Hepatocyte (in vitro differentiated cells): ENCODE results near the gene KLHDC8A. TPM values are rescaled to one million over a fixed set of nuclear protein-coding genes. Genes with fewer than 3 reads are reported as not detected.

Experiments used
- DNase-seq: peaks from one replicate; pipeline ENCODE4 v3.0.0-alpha.2; 2016; ENCODE audit warnings: low spot score
- H2AFZ ChIP-seq: fragments of 200-600 bp; sonication (generic); 2 replicates; pipeline ENCODE4 v1.6.0; 2016; ENCODE audit warnings: antibody characterized with exemption, mild to moderate bottlenecking
- H3K27ac ChIP-seq: fragments of 200-600 bp; sonication (generic); 2 replicates; pipeline ENCODE4 v1.5.1; 2016; ENCODE audit warnings: mild to moderate bottlenecking
- H3K27me3 ChIP-seq: fragments of 200-600 bp; sonication (generic); 2 replicates; pipeline ENCODE4 v1.6.1; 2016
- H3K36me3 ChIP-seq: fragments of 200-600 bp; sonication (generic); replicated peaks from 2 replicates; pipeline ENCODE4 v1.5.1; 2016; ENCODE audit warnings: low read depth; ENCODE audit not compliant: insufficient read depth
- H3K4me1 ChIP-seq: fragments of 200-600 bp; sonication (generic); 2 replicates; pipeline ENCODE4 v1.5.1; 2016; ENCODE audit warnings: mild to moderate bottlenecking, moderate library complexity; ENCODE audit not compliant: insufficient read depth
- H3K4me2 ChIP-seq: fragments of 200-600 bp; sonication (generic); 2 replicates; pipeline ENCODE4 v1.6.0; 2016
- H3K4me3 ChIP-seq: fragments of 200-600 bp; sonication (generic); 2 replicates; pipeline ENCODE4 v1.5.1; 2016; ENCODE audit warnings: mild to moderate bottlenecking
- H3K79me2 ChIP-seq: fragments of 200-600 bp; sonication (generic); 2 replicates; pipeline ENCODE4 v1.6.0; 2017; ENCODE audit warnings: mild to moderate bottlenecking
- H3K9me2 ChIP-seq: fragments of 200-600 bp; sonication (generic); replicated peaks from 2 replicates; pipeline ENCODE4 v1.6.0; 2017; ENCODE audit warnings: mild to moderate bottlenecking; ENCODE audit not compliant: insufficient read depth
- H3K9me3 ChIP-seq: fragments of 200-600 bp; sonication (generic); 2 replicates; pipeline ENCODE4 v1.5.1; 2016; ENCODE audit warnings: low read depth, mild to moderate bottlenecking
- H4K20me1 ChIP-seq: fragments of 200-600 bp; sonication (generic); 2 replicates; pipeline ENCODE4 v1.6.0; 2016; ENCODE audit warnings: mild to moderate bottlenecking; ENCODE audit not compliant: insufficient read depth, poor library complexity, severe bottlenecking
- EZH2 ChIP-seq: fragments of 200-600 bp; sonication (generic); IDR thresholded peaks from 2 replicates; pipeline ENCODE4 v1.6.1; 2016; ENCODE audit warnings: antibody characterized with exemption, mild to moderate bottlenecking, borderline replicate concordance
- EZH2phosphoT487 ChIP-seq: fragments of 200-600 bp; sonication (generic); IDR thresholded peaks from one replicate; pipeline ENCODE4 v1.6.1; 2018; ENCODE audit warnings: antibody characterized with exemption, mild to moderate bottlenecking, low read depth, moderate library complexity; ENCODE audit not compliant: unreplicated experiment, severe bottlenecking
- WGBS: methylation state at CpG from one replicate; pipeline ENCODE4 v1.1.6; 2016; ENCODE audit warnings: low lambda C conversion rate; ENCODE audit errors: missing lambda C conversion rate; 5-methylcytosine and 5-hydroxymethylcytosine counted together
- polyA plus RNA-seq: library from polyadenylated mRNA; unstranded; fragments of >200 nt; fragmentation: Nextera tagmentation; extraction: Ambion mirVana; gene quantifications from 2 replicates; pipeline ENCODE4 v1.2.1, GENCODE V29; 2016
- total RNA-seq: library from RNA; depleted of rRNA; stranded (reverse); fragments of >200 nt; gene quantifications from 2 replicates; pipeline ENCODE4 v1.2.3, GENCODE V29; 2014
- TF ChIP-seq, protein P1 (sequence below): fragments of 200-600 bp; sonication (generic); IDR thresholded peaks from 2 replicates; pipeline ENCODE4 v1.5.1; 2016; ENCODE audit warnings: antibody characterized with exemption, mild to moderate bottlenecking; ENCODE audit not compliant: poor library complexity

The KLHDC8A gene
- total and polyA plus RNA-seq, 2 experiments from 2014 or later: 0.40 to 1.6 TPM

DNA sequence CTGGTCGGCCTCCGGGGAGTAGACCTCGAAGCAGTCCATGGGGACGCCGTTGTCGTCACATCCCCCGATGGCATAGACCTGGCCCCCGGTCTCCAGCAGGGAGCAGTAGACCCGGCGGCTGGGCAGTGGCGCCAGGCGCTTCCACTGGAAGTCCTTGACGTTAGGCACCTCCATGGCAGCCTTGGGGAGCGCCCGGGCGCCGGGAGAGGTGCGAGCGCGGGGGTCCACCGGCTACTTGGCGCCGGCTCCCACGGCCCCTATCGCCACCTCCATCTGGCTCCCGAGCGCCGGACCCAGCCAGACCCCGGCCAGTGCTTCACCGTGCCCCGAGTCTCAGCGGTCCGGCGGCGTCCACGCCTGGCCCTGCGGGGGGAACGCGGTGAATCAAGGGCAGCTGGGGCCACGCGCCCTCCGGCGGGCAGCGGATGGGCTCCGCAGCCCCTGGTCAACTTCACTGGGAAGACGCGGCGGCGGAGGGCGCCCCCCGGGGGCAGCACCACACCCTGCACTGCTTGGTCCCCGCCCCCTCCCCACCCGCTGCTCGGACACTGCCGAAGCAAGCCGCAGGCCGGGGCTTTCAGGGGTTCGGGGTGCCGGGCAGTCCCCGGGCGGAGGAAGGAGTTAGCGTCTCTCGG lies 13.2 kb downstream of the KLHDC8A start:
- Histone ChIP-seq H2AFZ (peak overlapping the region; percentile 63), H4K20me1 (no peaks in the 10 kb centered on the region), H3K4me3 (peak overlapping the region; percentile 12), H3K9me2 (no peaks in the 10 kb centered on the region), H3K4me1 (peaks cover 8% of the 10 kb centered on the region), H3K27ac (no peak overlapping the region), H3K27me3 (peaks cover 54% of the 10 kb centered on the region), H3K36me3 (no peaks in the 10 kb centered on the region), H3K79me2 (no peaks in the 10 kb centered on the region), H3K9me3 (no peaks in the 10 kb centered on the region), H3K4me2 (peak overlapping the region; percentile 97)
- peak; percentile 65 for DNase-seq
- TF ChIP-seq EZH2phosphoT487: no peak
- TF ChIP-seq EZH2: peak; percentile 16
- TF ChIP-seq, protein P1, sequence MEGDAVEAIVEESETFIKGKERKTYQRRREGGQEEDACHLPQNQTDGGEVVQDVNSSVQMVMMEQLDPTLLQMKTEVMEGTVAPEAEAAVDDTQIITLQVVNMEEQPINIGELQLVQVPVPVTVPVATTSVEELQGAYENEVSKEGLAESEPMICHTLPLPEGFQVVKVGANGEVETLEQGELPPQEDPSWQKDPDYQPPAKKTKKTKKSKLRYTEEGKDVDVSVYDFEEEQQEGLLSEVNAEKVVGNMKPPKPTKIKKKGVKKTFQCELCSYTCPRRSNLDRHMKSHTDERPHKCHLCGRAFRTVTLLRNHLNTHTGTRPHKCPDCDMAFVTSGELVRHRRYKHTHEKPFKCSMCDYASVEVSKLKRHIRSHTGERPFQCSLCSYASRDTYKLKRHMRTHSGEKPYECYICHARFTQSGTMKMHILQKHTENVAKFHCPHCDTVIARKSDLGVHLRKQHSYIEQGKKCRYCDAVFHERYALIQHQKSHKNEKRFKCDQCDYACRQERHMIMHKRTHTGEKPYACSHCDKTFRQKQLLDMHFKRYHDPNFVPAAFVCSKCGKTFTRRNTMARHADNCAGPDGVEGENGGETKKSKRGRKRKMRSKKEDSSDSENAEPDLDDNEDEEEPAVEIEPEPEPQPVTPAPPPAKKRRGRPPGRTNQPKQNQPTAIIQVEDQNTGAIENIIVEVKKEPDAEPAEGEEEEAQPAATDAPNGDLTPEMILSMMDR: peak; percentile 20
- 6% methylated on average over 43 of the region's 63 CpGs for WGBS

DNA sequence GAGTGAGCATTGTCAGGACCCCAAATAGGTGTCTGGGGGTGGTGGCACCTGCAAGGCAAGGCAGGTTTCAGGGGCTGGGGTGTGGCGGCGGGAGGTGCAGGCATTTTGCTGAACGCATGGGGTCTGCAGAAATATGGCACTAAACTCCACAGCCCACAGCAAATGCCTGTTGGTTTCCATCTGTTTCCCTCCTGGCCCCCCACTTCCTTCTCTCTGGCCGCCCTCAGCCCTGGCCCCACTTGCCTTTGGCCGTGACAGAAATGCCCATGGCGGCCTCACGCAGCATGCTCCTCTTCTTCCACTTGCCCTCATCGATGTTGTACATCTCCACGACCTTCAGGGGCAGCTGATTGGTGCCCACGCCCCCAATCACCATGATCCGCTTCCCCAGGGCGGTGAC lies 13.7 kb downstream of the KLHDC8A start:
- no peaks in the 10 kb centered on the region for H3K79me2 ChIP-seq
- no peak overlapping the region for H3K27ac ChIP-seq
- H3K4me1 ChIP-seq: peaks cover 8% of the 10 kb centered on the region
- H3K4me3 ChIP-seq: no peak overlapping the region
- TF ChIP-seq, protein P1: no peak
- TF ChIP-seq EZH2 (no peak), EZH2phosphoT487 (no peak)
- no peaks in the 10 kb centered on the region for H4K20me1 ChIP-seq
- H3K27me3 ChIP-seq: peaks cover 56% of the 10 kb centered on the region
- peak overlapping the region; percentile 97 for H3K4me2 ChIP-seq
- no peak for DNase-seq
- no peaks in the 10 kb centered on the region for H3K36me3 ChIP-seq
- WGBS: 73% methylated on average over 8 of the region's 12 CpGs
- H3K9me2 ChIP-seq: no peaks in the 10 kb centered on the region
- H2AFZ ChIP-seq: no peak overlapping the region
- no peaks in the 10 kb centered on the region for H3K9me3 ChIP-seq

DNA sequence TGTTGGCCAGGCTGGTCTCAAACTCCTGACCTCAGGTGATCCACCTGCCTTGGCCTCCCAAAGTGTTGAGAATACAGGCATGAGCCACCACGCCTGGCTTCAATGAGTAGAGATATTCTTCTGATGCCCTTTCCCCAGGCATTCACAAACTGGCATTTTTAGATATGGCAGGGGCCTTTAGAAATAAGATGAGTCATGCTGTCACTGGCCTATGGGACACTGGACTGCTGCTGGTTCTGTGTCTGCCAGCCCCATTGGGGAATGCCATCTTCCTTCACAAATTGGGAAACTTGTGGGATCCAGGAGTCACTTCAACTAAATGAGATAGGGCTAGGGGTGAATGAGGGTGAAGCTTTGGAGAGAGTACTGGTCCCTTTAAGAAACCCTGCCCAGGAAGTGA lies 16.0 kb downstream of the KLHDC8A start:
- H4K20me1 ChIP-seq: no peaks in the 10 kb centered on the region
- H3K4me3 ChIP-seq: no peak overlapping the region
- no peaks in the 10 kb centered on the region for H3K79me2 ChIP-seq
- no peak overlapping the region for H3K27ac ChIP-seq
- H3K4me1 ChIP-seq: peaks cover 8% of the 10 kb centered on the region
- TF ChIP-seq EZH2 (no peak), EZH2phosphoT487 (no peak)
- TF ChIP-seq, protein P1: no peak
- H3K36me3 ChIP-seq: no peaks in the 10 kb centered on the region
- H2AFZ ChIP-seq: no peak overlapping the region
- H3K9me3 ChIP-seq: no peaks in the 10 kb centered on the region
- H3K27me3 ChIP-seq: peaks cover 43% of the 10 kb centered on the region
- no peaks in the 10 kb centered on the region for H3K9me2 ChIP-seq
- 71% methylated on average over 1 of the region's 1 CpG for WGBS
- H3K4me2 ChIP-seq: no peak overlapping the region
- DNase-seq: no peak
